ENCODE data around the gene CDK2.

The CDK2 gene

DNA sequence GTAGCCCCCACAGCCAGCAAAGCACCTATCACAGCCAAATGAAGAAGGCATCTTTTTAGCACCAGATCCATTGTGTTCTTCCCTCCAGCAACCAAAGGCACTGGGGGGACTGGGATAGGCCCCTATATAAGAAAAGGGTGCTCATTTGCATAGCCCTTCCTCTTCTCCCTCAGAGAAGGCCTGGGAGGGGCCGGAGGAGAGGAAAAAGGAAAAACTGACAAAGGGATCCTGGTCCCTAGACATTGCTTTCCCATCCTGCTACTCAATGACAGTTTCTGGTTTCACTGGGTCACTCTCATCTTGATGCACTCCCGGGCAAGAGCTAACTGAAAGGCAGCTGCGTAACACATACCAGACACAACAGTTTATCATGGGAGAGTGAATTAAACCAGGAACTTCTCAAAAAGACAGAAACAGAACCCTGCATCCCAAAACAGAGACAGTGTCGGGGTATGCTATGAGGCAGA is 656 bp upstream of the CDK2 start, which contains the start of gene PMEL:
Gene PMEL (minus strand): TSS at position 102 of the 467 bp plus-strand sequence. CDS start 31 bp downstream, at position 71.
- Histone ChIP-seq H3K36me3 (replicated peaks; ENCODE audit: low read depth, low read length) (peaks cover 16% of the 10 kb centered on the region), H3K4me3 (ENCODE audit: low read length) (peak within 1 kb of the TSS; percentile 96), H3K27me3 (ENCODE audit: low read depth, low read length) (no peaks in the 10 kb centered on the region), H3K4me1 (ENCODE audit: low read length) (peaks cover 25% of the 10 kb centered on the region), H3K4me2 (ENCODE audit: low read length) (peak within 1 kb of the TSS; percentile 93), H3K9ac (ENCODE audit: low read length) (peak within 1 kb of the TSS; percentile 96), H3K27ac (ENCODE audit: low read length) (peak within 1 kb of the TSS; percentile 25), H2AFZ (ENCODE audit: low read depth, low read length) (peak within 1 kb of the TSS; percentile 94), H3K9me3 (ENCODE audit: insufficient read depth, low read length) (no peaks in the 10 kb centered on the region), H4K20me1 (ENCODE audit: insufficient read depth, low read length) (no peaks in the 10 kb centered on the region), H3K79me2 (ENCODE audit: low read length) (peaks cover 13% of the 10 kb centered on the region)
- TF ChIP-seq EZH2phosphoT487 (IDR thresholded peaks at IDR 0.05; ENCODE audit: low read depth) = no peak
- TF ChIP-seq, protein P1, sequence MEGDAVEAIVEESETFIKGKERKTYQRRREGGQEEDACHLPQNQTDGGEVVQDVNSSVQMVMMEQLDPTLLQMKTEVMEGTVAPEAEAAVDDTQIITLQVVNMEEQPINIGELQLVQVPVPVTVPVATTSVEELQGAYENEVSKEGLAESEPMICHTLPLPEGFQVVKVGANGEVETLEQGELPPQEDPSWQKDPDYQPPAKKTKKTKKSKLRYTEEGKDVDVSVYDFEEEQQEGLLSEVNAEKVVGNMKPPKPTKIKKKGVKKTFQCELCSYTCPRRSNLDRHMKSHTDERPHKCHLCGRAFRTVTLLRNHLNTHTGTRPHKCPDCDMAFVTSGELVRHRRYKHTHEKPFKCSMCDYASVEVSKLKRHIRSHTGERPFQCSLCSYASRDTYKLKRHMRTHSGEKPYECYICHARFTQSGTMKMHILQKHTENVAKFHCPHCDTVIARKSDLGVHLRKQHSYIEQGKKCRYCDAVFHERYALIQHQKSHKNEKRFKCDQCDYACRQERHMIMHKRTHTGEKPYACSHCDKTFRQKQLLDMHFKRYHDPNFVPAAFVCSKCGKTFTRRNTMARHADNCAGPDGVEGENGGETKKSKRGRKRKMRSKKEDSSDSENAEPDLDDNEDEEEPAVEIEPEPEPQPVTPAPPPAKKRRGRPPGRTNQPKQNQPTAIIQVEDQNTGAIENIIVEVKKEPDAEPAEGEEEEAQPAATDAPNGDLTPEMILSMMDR (IDR thresholded peaks at IDR 0.05; ENCODE audit: low read depth, low read length) = no peak

DNA sequence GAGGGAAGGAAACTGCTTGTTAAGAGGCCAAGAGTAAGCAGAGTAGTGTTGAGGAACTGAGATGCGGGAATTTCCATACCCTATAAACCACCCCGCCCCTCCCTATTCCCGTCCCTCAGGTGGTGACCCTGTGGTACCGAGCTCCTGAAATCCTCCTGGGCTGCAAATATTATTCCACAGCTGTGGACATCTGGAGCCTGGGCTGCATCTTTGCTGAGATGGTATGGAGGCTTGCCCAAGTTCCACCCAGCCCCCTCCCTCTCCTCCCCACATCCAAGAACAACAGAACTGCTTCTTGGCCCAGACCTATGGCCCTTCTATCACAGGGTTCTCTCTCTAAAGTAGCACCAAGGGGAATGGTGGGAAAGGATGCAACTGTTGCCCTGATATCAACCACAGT is 2.7 kb downstream of the CDK2 start:
- Histone ChIP-seq H3K27me3 (ENCODE audit: low read depth, low read length) (no peaks in the 10 kb centered on the region), H4K20me1 (ENCODE audit: insufficient read depth, low read length) (no peaks in the 10 kb centered on the region), H3K79me2 (ENCODE audit: low read length) (peaks cover 17% of the 10 kb centered on the region), H3K36me3 (replicated peaks; ENCODE audit: low read depth, low read length) (peaks cover 21% of the 10 kb centered on the region), H3K9me3 (ENCODE audit: insufficient read depth, low read length) (no peaks in the 10 kb centered on the region), H3K27ac (ENCODE audit: low read length) (no peak overlapping the region), H3K9ac (ENCODE audit: low read length) (no peak overlapping the region), H2AFZ (ENCODE audit: low read depth, low read length) (no peak overlapping the region), H3K4me2 (ENCODE audit: low read length) (no peak overlapping the region), H3K4me1 (ENCODE audit: low read length) (peaks cover 34% of the 10 kb centered on the region), H3K4me3 (ENCODE audit: low read length) (no peak overlapping the region)
- TF ChIP-seq, protein P1 (IDR thresholded peaks at IDR 0.05; ENCODE audit: low read depth, low read length) = no peak
- TF ChIP-seq EZH2phosphoT487 (IDR thresholded peaks at IDR 0.05; ENCODE audit: low read depth) = no peak

DNA sequence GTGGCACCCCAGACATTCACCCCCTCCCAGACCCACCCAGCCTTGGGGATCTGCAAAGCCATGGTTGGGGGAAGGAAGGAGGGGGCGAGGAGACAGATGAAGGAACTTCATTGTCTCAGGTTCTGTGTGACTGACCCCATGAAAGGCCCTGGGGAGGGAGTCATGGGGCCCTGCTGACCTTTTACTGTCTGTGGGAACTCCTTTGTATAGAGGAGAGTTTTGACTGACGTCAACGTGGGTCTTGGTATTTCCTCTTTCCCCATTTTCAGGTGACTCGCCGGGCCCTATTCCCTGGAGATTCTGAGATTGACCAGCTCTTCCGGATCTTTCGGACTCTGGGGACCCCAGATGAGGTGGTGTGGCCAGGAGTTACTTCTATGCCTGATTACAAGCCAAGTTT is 4.1 kb downstream of the CDK2 start:
- no peak overlapping the region for H2AFZ ChIP-seq (ENCODE audit: low read depth, low read length)
- H3K36me3 ChIP-seq (replicated peaks; ENCODE audit: low read depth, low read length) = peaks cover 21% of the 10 kb centered on the region
- peaks cover 31% of the 10 kb centered on the region for H3K79me2 ChIP-seq (ENCODE audit: low read length)
- no peaks in the 10 kb centered on the region for H3K9me3 ChIP-seq (ENCODE audit: insufficient read depth, low read length)
- peaks cover 39% of the 10 kb centered on the region for H3K4me1 ChIP-seq (ENCODE audit: low read length)
- no peaks in the 10 kb centered on the region for H4K20me1 ChIP-seq (ENCODE audit: insufficient read depth, low read length)
- TF ChIP-seq, protein P1 (IDR thresholded peaks at IDR 0.05; ENCODE audit: low read depth, low read length) = no peak
- TF ChIP-seq EZH2phosphoT487 (IDR thresholded peaks at IDR 0.05; ENCODE audit: low read depth) = no peak
- H3K4me2 ChIP-seq (ENCODE audit: low read length) = no peak overlapping the region
- no peak overlapping the region for H3K4me3 ChIP-seq (ENCODE audit: low read length)
- no peaks in the 10 kb centered on the region for H3K27me3 ChIP-seq (ENCODE audit: low read depth, low read length)
- H3K27ac ChIP-seq (ENCODE audit: low read length) = no peak overlapping the region
- no peak overlapping the region for H3K9ac ChIP-seq (ENCODE audit: low read length)

DNA sequence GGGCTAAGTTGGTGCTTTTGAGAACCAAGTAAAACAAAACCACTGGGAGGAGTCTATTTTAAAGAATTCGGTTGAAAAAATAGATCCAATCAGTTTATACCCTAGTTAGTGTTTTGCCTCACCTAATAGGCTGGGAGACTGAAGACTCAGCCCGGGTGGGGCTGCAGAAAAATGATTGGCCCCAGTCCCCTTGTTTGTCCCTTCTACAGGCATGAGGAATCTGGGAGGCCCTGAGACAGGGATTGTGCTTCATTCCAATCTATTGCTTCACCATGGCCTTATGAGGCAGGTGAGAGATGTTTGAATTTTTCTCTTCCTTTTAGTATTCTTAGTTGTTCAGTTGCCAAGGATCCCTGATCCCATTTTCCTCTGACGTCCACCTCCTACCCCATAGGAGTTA is 5.4 kb downstream of the CDK2 start:
- no peak overlapping the region for H3K9ac ChIP-seq (ENCODE audit: low read length)
- no peak overlapping the region for H2AFZ ChIP-seq (ENCODE audit: low read depth, low read length)
- no peak overlapping the region for H3K27ac ChIP-seq (ENCODE audit: low read length)

More for the DNA sequence above, 5.4 kb downstream of the CDK2 start:
- Histone ChIP-seq H4K20me1 (ENCODE audit: insufficient read depth, low read length) (no peaks in the 10 kb centered on the region), H3K36me3 (replicated peaks; ENCODE audit: low read depth, low read length) (peaks cover 24% of the 10 kb centered on the region), H3K4me3 (ENCODE audit: low read length) (no peak overlapping the region), H3K9me3 (ENCODE audit: insufficient read depth, low read length) (no peaks in the 10 kb centered on the region), H3K27me3 (ENCODE audit: low read depth, low read length) (no peaks in the 10 kb centered on the region), H3K4me2 (ENCODE audit: low read length) (no peak overlapping the region), H3K4me1 (ENCODE audit: low read length) (peaks cover 34% of the 10 kb centered on the region), H3K79me2 (ENCODE audit: low read length) (peaks cover 31% of the 10 kb centered on the region)
- TF ChIP-seq, protein P1 (IDR thresholded peaks at IDR 0.05; ENCODE audit: low read depth, low read length) = no peak
- no peak for TF ChIP-seq EZH2phosphoT487 (IDR thresholded peaks at IDR 0.05; ENCODE audit: low read depth)

All from OCI-LY3 (cell line).